NCI-H510A treated with DMSO at 0.1 percent for 48 hours (cell line): ENCODE results near the gene KLRC2.
"Not testable (repeated sequence)": the region's sequence is repeated elsewhere in the genome, so short reads cannot be mapped to it uniquely, and the experiment has no call there.

Experiments
- DNase-seq: peaks from one replicate; lab custom pipeline; 2025; lab: John Stamatoyannopoulos, UW

The KLRC2 gene

GRCh38 chr12:10405294-10405693 is 30.5 kb downstream of the KLRC2 start:
- no peak for DNase-seq

GRCh38 chr12:10404798-10405197 is 31.0 kb downstream of the KLRC2 start:
- DNase-seq, result no peak

GRCh38 chr12:10400829-10401228 is 35.0 kb downstream of the KLRC2 start:
- DNase-seq, result no peak

GRCh38 chr12:10398168-10398567 is 37.6 kb downstream of the KLRC2 start:
- DNase-seq, result no peak

- DNase-seq, result no peak
These were observed 38.5 kb downstream of the KLRC2 start for GRCh38 chr12:10397296-10397695.

- not testable (repeated sequence) for DNase-seq
These were observed 39.6 kb downstream of the KLRC2 start for GRCh38 chr12:10396176-10396575.

GRCh38 chr12:10395390-10395998 is 40.3 kb downstream of the KLRC2 start:
- peak; percentile 84 for DNase-seq

- DNase-seq, result not testable (repeated sequence)
These were observed 41.2 kb downstream of the KLRC2 start for GRCh38 chr12:10394531-10395152.

GRCh38 chr12:10393291-10393690 is 42.5 kb downstream of the KLRC2 start:
- no peak for DNase-seq

- DNase-seq, result peak; percentile 25
These were observed 43.3 kb downstream of the KLRC2 start for GRCh38 chr12:10392394-10392930.

- not testable (repeated sequence) for DNase-seq
These were observed 44.8 kb downstream of the KLRC2 start for GRCh38 chr12:10390991-10391390.

GRCh38 chr12:10389904-10390303 is 45.9 kb downstream of the KLRC2 start, which contains the start of gene KLRK1:
Gene KLRK1, minus strand, starts transcription at chr12:10390041. Its CDS starts 1,231 bp downstream, at chr12:10388810.
- DNase-seq, result no peak

GRCh38 chr12:10388624-10389413 is 47.0 kb downstream of the KLRC2 start:
- DNase-seq, result no peak

GRCh38 chr12:10387498-10387897 is 48.3 kb downstream of the KLRC2 start:
- DNase-seq, result not testable (repeated sequence)

GRCh38 chr12:10386857-10387256 is 49.0 kb downstream of the KLRC2 start:
- no peak for DNase-seq

GRCh38 chr12:10385166-10385613 is 50.6 kb downstream of the KLRC2 start:
- DNase-seq, result no peak

GRCh38 chr12:10384191-10384590 is 51.6 kb downstream of the KLRC2 start:
- DNase-seq, result no peak

GRCh38 chr12:10381928-10382628 is 53.7 kb downstream of the KLRC2 start:
- DNase-seq, result no peak
